Measurements from ENCODE around the gene PPP1R2C. TPM values are rescaled to one million over a fixed set of nuclear protein-coding genes. Genes with fewer than 3 reads are reported as not detected.

The PPP1R2C gene
- total RNA-seq, 1 experiment from 2014 or later = not detected

DNA sequence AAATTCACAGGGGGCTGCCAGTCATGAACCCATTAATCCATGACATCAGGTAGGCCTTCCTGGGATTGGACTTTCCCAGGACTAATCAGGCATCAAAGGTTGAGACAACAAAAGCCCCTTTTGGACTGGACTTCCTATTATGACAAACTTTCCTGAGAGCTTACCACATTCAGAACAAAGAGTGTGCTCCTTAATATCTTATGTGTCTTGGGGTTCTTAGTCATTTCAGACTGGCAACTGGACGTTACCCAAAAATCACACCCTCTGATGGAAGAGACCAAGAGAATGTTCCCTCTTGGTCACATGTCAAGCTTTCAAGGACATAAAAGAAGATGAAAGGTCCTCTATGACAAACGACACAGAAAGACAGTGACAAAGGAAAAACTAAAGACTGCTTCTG lies 31.6 kb upstream of the PPP1R2C start:
- CTCF ChIA-PET = no interaction called here

DNA sequence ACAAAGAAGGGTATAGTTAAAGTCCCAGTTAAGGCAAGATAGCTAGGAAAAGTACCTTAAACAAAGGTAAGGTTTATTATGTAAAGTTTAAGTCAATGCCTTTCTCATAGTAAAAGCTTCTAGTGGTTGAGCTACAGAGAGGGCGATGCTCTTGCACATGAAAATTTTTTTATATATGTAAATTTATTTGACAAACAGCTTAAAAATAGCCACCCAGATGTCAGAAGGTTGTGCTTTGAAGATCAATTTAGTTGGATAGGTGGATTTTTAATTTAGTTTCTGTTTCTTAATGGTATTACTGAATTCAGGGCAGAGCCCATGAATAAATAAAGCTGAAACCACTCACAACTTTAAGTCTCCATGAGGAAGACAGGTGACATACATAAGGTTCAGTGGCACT lies 29.4 kb upstream of the PPP1R2C start:
- no TSS peak for BruUV-seq (replicated peaks)
- Histone ChIP-seq H3K9me3 (ENCODE audit: low read depth, low read length, poor library complexity, severe bottlenecking) (no peaks in the 10 kb centered on the region), H3K36me3 (ENCODE audit: insufficient read depth, low read length, poor library complexity, severe bottlenecking) (no peaks in the 10 kb centered on the region), H3K4me3 (ENCODE audit: low read depth, low read length, poor library complexity, severe bottlenecking) (no peak overlapping the region), H3K27me3 (replicated peaks; ENCODE audit: insufficient read depth, low read depth, low read length, poor library complexity) (no peaks in the 10 kb centered on the region), H3K4me1 (ENCODE audit: insufficient read depth, low read length, poor library complexity, severe bottlenecking) (no peaks in the 10 kb centered on the region), H3K27ac (ENCODE audit: low read depth, low read length, poor library complexity, severe bottlenecking) (no peak overlapping the region)
- ChIA-PET POLR2A (ENCODE audit: low non-redundant PET) (no interaction called here), CTCF (no interaction called here)
- intact Hi-C loops (cut with micrococcal nuclease; ENCODE audit: unreplicated experiment) = no loop called here
- no peak for TF ChIP-seq EZH2 (IDR thresholded peaks at IDR 0.05; ENCODE audit: borderline replicate concordance, low read depth, low read length, poor library complexity, severe bottlenecking)
- TF ChIP-seq, protein P1, sequence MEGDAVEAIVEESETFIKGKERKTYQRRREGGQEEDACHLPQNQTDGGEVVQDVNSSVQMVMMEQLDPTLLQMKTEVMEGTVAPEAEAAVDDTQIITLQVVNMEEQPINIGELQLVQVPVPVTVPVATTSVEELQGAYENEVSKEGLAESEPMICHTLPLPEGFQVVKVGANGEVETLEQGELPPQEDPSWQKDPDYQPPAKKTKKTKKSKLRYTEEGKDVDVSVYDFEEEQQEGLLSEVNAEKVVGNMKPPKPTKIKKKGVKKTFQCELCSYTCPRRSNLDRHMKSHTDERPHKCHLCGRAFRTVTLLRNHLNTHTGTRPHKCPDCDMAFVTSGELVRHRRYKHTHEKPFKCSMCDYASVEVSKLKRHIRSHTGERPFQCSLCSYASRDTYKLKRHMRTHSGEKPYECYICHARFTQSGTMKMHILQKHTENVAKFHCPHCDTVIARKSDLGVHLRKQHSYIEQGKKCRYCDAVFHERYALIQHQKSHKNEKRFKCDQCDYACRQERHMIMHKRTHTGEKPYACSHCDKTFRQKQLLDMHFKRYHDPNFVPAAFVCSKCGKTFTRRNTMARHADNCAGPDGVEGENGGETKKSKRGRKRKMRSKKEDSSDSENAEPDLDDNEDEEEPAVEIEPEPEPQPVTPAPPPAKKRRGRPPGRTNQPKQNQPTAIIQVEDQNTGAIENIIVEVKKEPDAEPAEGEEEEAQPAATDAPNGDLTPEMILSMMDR (conservative IDR thresholded peaks at IDR 0.05; ENCODE audit: low read depth, low read length) = no peak
- no peak for DNase-seq (ENCODE audit: low spot score)

More for the DNA sequence above, 31.6 kb upstream of the PPP1R2C start:
- Histone ChIP-seq H3K4me3 (ENCODE audit: low read depth, low read length, poor library complexity, severe bottlenecking) (no peak overlapping the region), H3K9me3 (ENCODE audit: low read depth, low read length, poor library complexity, severe bottlenecking) (no peaks in the 10 kb centered on the region), H3K27me3 (replicated peaks; ENCODE audit: insufficient read depth, low read depth, low read length, poor library complexity) (no peaks in the 10 kb centered on the region), H3K27ac (ENCODE audit: low read depth, low read length, poor library complexity, severe bottlenecking) (no peak overlapping the region), H3K36me3 (ENCODE audit: insufficient read depth, low read length, poor library complexity, severe bottlenecking) (no peaks in the 10 kb centered on the region), H3K4me1 (ENCODE audit: insufficient read depth, low read length, poor library complexity, severe bottlenecking) (no peaks in the 10 kb centered on the region)
- DNase-seq (ENCODE audit: low spot score) = no peak
- BruUV-seq (replicated peaks) = no TSS peak
- POLR2A ChIA-PET (ENCODE audit: low non-redundant PET) = no interaction called here
- intact Hi-C loops (cut with micrococcal nuclease; ENCODE audit: unreplicated experiment) = no loop called here
- no peak for TF ChIP-seq EZH2 (IDR thresholded peaks at IDR 0.05; ENCODE audit: borderline replicate concordance, low read depth, low read length, poor library complexity, severe bottlenecking)
- TF ChIP-seq, protein P1 (conservative IDR thresholded peaks at IDR 0.05; ENCODE audit: low read depth, low read length) = no peak

DNA sequence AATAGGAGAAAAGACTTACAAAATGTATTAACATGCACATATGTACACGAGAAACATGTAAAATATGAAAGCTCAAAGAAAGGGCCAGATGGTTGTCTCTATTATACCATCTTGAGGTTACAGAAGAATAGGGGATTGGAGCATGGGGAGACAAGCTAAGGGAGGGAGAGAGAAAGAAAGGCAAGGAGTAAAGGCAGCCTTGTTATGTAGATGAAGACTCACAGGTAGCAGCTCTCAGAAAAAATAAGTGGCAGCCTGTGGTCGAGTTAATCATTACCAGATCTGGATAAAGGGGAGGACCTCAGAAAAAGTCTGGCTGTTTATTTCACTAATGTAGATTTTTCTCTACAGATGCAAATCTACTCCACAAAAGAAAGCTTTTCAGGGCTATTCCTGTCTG lies 26.6 kb upstream of the PPP1R2C start:
- BruUV-seq (replicated peaks) = no TSS peak
- DNase-seq (ENCODE audit: low spot score) = no peak
- Histone ChIP-seq H3K36me3 (ENCODE audit: insufficient read depth, low read length, poor library complexity, severe bottlenecking) (no peaks in the 10 kb centered on the region), H3K4me1 (ENCODE audit: insufficient read depth, low read length, poor library complexity, severe bottlenecking) (no peaks in the 10 kb centered on the region), H3K9me3 (ENCODE audit: low read depth, low read length, poor library complexity, severe bottlenecking) (no peaks in the 10 kb centered on the region), H3K4me3 (ENCODE audit: low read depth, low read length, poor library complexity, severe bottlenecking) (no peak overlapping the region), H3K27ac (ENCODE audit: low read depth, low read length, poor library complexity, severe bottlenecking) (no peak overlapping the region), H3K27me3 (replicated peaks; ENCODE audit: insufficient read depth, low read depth, low read length, poor library complexity) (no peaks in the 10 kb centered on the region)
- no peak for TF ChIP-seq EZH2 (IDR thresholded peaks at IDR 0.05; ENCODE audit: borderline replicate concordance, low read depth, low read length, poor library complexity, severe bottlenecking)
- TF ChIP-seq, protein P1 (conservative IDR thresholded peaks at IDR 0.05; ENCODE audit: low read depth, low read length) = no peak
- intact Hi-C loops (cut with micrococcal nuclease; ENCODE audit: unreplicated experiment) = no loop called here
- POLR2A ChIA-PET (ENCODE audit: low non-redundant PET) = no interaction called here
- CTCF ChIA-PET = no interaction called here

All from A673 (cell line).